NCI-H2196 (cell line): ENCODE data around the gene TNPO3.

ENCODE experiments used
- DNase-seq: peaks from one replicate; lab custom pipeline; 2025; ENCODE audit not compliant: unreplicated experiment; lab: John Stamatoyannopoulos, UW

Gene TNPO3

GRCh38 chr7:129054438-129055293 is at the start of gene TNPO3:
Gene TNPO3 (minus strand): TSS chr7:129055111. CDS start chr7:129054770, 341 bp downstream.
- peak; percentile 92 for DNase-seq

GRCh38 chr7:129103561-129104324 is 48.8 kb upstream of the TNPO3 start:
- DNase-seq = no peak

- DNase-seq = no peak
Observed at GRCh38 chr7:129101746-129102145, 46.8 kb upstream of the TNPO3 start.

GRCh38 chr7:129100827-129101166 is 45.9 kb upstream of the TNPO3 start:
- DNase-seq = no peak

GRCh38 chr7:129098409-129099084 is 43.6 kb upstream of the TNPO3 start:
- DNase-seq = no peak

GRCh38 chr7:129095258-129095657 is 40.3 kb upstream of the TNPO3 start:
- DNase-seq = no peak

GRCh38 chr7:129094501-129094900 is 39.6 kb upstream of the TNPO3 start:
- no peak for DNase-seq

- no peak for DNase-seq
Observed at GRCh38 chr7:129093867-129094456, 39.1 kb upstream of the TNPO3 start.

GRCh38 chr7:129091484-129092002 is 36.6 kb upstream of the TNPO3 start:
- DNase-seq = peak; percentile 91

- DNase-seq = no peak
Observed at GRCh38 chr7:129090300-129090907, 35.5 kb upstream of the TNPO3 start.

GRCh38 chr7:129089521-129090212 is 34.8 kb upstream of the TNPO3 start:
- no peak for DNase-seq

GRCh38 chr7:129084801-129085551 is 30.1 kb upstream of the TNPO3 start:
- no peak for DNase-seq

GRCh38 chr7:129083525-129083924 is 28.6 kb upstream of the TNPO3 start:
- DNase-seq = no peak

- DNase-seq = no peak
Observed at GRCh38 chr7:129078455-129078854, 23.5 kb upstream of the TNPO3 start.

- DNase-seq = no peak
Observed at GRCh38 chr7:129076886-129077285, 22.0 kb upstream of the TNPO3 start.

GRCh38 chr7:129074994-129075393 is 20.1 kb upstream of the TNPO3 start:
- DNase-seq = no peak

- DNase-seq = no peak
Observed at GRCh38 chr7:129074361-129074871, 19.5 kb upstream of the TNPO3 start.

- no peak for DNase-seq
Observed at GRCh38 chr7:129073738-129074137, 18.8 kb upstream of the TNPO3 start.

- DNase-seq = no peak
Observed at GRCh38 chr7:129073204-129073603, 18.3 kb upstream of the TNPO3 start.
